Neural crest cell (in vitro differentiated cells): ENCODE measurements around the gene FAM186B. TPM values are rescaled to one million over a fixed set of nuclear protein-coding genes. Genes with fewer than 3 reads are reported as not detected.

ENCODE experiments used
- DNase-seq: peaks from one replicate; pipeline ENCODE4 v3.0.0; 2021; ENCODE audit warnings: low read depth, mixed read lengths, low spot score
- H3K27ac Mint-ChIP-seq: one replicate; pipeline ENCODE4 v1.8.0; 2021; ENCODE audit warnings: mild to moderate bottlenecking, mixed read lengths; ENCODE audit not compliant: unreplicated experiment
- H3K27me3 Mint-ChIP-seq: 2 replicates; pipeline ENCODE4 v1.8.0; 2021; ENCODE audit warnings: low read depth, mild to moderate bottlenecking, mixed read lengths
- H3K36me3 Mint-ChIP-seq: 2 replicates; pipeline ENCODE4 v1.8.0; 2021; ENCODE audit warnings: low read depth, mild to moderate bottlenecking, mixed read lengths
- H3K4me1 Mint-ChIP-seq: 2 replicates; pipeline ENCODE4 v1.8.0; 2021; ENCODE audit warnings: mixed read lengths
- H3K4me3 Mint-ChIP-seq: one replicate; pipeline ENCODE4 v1.8.0; 2021; ENCODE audit warnings: mild to moderate bottlenecking, mixed read lengths
- H3K9me3 Mint-ChIP-seq: 2 replicates; pipeline ENCODE4 v1.8.0; 2021; ENCODE audit warnings: mixed read lengths
- total RNA-seq: library from RNA; stranded (reverse); gene quantifications from 2 replicates; pipeline ENCODE4 v1.2.1, GENCODE V29; 2021
- TF ChIP-seq, protein P1 (sequence below): fragments of 200-600 bp; sonication (generic); conservative IDR thresholded peaks from 2 replicates; pipeline ENCODE4 v1.5.0; 2021; ENCODE audit warnings: antibody characterized with exemption, mild to moderate bottlenecking

The FAM186B gene
- total RNA-seq, 1 donor from 2014 or later: 0.28 TPM

DNA sequence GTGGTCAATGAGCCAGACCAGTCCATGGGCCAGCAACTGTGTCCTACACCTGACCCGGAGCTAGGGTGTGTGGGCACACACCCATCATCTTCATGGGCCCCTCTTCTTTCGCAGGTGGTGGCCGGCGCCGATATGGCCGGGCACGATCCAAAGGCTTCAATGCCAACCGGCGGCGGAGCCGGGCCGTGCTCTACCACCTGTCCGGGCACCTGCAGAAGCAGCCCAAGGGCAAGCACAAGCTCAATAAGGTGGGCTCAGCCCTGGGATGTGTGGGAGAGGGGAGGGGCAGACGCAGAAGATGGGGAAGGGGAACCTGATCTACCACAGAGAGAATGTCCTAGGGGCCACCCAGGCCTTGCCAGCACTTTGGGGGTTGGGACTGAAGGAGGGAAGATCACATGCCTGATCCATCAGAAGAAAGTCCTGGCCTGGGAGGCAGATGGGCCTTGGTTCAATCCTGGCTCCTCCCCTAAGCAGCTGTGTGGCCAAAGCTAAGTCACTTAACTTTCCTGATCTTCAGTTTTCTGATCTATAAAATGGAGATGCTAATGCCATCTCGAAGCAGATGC lies 62.8 kb downstream of the FAM186B start:
- H3K4me1 Mint-ChIP-seq: peaks cover 13% of the 10 kb centered on the region
- no peak overlapping the region for H3K27ac Mint-ChIP-seq
- TF ChIP-seq, protein P1, sequence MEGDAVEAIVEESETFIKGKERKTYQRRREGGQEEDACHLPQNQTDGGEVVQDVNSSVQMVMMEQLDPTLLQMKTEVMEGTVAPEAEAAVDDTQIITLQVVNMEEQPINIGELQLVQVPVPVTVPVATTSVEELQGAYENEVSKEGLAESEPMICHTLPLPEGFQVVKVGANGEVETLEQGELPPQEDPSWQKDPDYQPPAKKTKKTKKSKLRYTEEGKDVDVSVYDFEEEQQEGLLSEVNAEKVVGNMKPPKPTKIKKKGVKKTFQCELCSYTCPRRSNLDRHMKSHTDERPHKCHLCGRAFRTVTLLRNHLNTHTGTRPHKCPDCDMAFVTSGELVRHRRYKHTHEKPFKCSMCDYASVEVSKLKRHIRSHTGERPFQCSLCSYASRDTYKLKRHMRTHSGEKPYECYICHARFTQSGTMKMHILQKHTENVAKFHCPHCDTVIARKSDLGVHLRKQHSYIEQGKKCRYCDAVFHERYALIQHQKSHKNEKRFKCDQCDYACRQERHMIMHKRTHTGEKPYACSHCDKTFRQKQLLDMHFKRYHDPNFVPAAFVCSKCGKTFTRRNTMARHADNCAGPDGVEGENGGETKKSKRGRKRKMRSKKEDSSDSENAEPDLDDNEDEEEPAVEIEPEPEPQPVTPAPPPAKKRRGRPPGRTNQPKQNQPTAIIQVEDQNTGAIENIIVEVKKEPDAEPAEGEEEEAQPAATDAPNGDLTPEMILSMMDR: no peak
- no peaks in the 10 kb centered on the region for H3K9me3 Mint-ChIP-seq
- H3K36me3 Mint-ChIP-seq: no peaks in the 10 kb centered on the region
- H3K4me3 Mint-ChIP-seq: no peak overlapping the region
- DNase-seq: no peak
- H3K27me3 Mint-ChIP-seq: peaks cover 83% of the 10 kb centered on the region

DNA sequence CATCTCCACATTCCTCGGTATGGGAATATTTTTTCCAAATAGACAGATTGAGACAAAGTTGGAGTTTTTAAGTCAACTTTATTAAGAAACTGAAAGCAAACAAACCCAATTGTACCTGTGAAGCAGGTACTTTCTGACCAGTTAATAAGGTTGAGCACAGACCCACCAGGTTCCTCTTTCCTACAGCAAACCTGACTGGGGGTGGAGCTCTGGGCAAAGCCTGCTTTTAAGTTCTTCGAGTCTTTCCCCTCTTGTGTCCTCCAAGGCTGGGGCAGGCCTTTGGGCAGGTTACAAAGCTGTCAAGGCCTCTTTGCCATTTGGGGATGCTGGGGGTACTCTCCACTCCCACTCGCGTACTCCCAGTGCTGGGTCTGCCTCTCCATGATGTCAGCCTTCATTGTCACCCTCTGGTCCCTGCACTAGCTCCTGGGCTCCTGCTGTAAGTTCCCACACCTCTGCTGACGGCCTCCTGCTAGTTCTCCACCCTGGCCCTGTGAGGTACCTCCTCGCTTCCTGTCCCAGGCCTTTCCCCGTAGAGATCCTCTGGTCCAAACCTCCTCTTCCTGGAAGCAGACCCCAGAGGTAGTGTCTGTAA lies 63.4 kb downstream of the FAM186B start:
- DNase-seq: no peak
- TF ChIP-seq, protein P1: no peak
- no peak overlapping the region for H3K27ac Mint-ChIP-seq
- H3K4me1 Mint-ChIP-seq: peaks cover 16% of the 10 kb centered on the region
- peaks cover 85% of the 10 kb centered on the region for H3K27me3 Mint-ChIP-seq
- H3K9me3 Mint-ChIP-seq: no peaks in the 10 kb centered on the region
- H3K4me3 Mint-ChIP-seq: no peak overlapping the region
- H3K36me3 Mint-ChIP-seq: no peaks in the 10 kb centered on the region

DNA sequence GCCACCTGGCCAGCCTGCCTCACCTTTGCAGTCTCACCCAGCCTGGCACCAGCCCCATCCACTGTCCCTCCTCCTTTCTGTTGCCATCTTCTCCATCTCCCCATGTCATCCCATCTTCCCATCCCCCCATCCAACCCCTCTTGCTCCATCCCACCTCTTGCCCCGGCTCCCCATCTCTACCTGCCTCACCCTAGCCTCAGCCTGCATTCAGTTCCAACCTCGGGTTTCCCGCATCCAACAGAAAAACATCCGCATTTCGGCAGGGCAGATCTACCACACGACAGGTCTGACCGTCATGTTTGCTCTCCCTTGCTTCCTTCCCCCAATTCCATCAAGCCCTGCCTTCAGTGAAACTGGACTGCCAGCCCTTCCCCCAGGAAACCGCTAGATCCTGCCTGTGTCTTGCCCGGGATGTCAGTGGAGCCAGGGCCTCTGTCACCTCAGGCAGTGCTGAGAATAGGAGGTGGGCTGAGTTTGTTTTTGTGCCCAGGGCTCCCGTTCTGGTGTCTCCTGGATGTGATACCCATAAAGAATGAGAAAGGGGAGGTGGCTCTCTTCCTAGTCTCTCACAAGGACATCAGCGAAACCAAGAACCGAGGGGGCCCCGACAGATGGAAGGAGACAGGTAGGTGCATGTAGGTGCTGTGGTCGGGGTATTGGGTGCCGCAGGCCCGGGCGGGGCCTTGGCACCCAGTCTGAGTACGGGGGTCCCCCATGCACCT lies 64.1 kb downstream of the FAM186B start:
- DNase-seq: no peak
- Mint-ChIP-seq H3K9me3 (no peaks in the 10 kb centered on the region), H3K4me3 (peak overlapping the region; percentile 32), H3K27ac (no peak overlapping the region), H3K36me3 (no peaks in the 10 kb centered on the region), H3K27me3 (peaks cover 87% of the 10 kb centered on the region), H3K4me1 (peaks cover 16% of the 10 kb centered on the region)
- TF ChIP-seq, protein P1: no peak

DNA sequence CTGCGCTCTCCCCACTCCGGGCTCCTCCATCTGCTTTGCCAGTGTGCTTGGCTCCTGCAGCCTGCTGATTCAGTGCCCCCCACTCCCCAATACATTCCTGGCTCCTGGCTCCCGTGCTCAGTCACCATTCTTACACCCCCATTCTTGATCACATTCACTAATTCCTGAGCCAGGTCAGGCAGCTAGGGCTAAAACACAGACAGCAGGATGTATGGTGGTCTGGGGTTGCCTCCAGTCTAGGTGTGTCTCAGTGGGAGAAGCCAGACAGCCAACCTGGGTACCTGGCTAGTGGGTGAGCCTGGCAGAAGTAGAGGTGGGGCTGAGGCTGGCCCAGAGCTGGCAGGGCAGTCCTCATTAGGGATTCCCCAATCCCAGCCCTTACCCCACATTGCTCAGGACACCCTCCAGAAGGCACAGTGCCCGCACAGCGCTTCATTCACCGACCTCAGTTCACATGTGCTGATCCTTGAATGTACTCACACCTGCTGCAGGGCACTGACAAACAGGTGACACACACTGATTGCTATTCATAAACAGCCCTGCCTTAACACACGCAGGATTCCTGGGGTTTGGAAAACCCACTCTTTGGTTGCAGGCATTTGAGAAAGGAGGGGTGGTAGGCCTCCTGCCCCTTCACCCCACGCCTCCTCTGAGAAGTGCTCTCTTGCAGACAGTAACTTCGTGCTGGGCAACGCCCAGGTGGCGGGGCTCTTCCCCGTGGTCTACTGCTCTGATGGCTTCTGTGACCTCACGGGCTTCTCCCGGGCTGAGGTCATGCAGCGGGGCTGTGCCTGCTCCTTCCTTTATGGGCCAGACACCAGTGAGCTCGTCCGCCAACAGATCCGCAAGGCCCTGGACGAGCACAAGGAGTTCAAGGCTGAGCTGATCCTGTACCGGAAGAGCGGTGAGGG lies 65.0 kb downstream of the FAM186B start:
- DNase-seq: no peak
- Mint-ChIP-seq H3K36me3 (no peaks in the 10 kb centered on the region), H3K4me3 (peak overlapping the region; percentile 9)

More for the DNA sequence above, 65.0 kb downstream of the FAM186B start:
- H3K9me3 Mint-ChIP-seq: no peaks in the 10 kb centered on the region
- TF ChIP-seq, protein P1: no peak
- peaks cover 89% of the 10 kb centered on the region for H3K27me3 Mint-ChIP-seq
- H3K4me1 Mint-ChIP-seq: peaks cover 16% of the 10 kb centered on the region
- no peak overlapping the region for H3K27ac Mint-ChIP-seq
